Choroid plexus epithelial cell (primary cell): ENCODE data around the gene AHSP.

Experiments
- DNase-seq: peaks from one replicate; pipeline ENCODE4 v3.0.0-alpha.2; 2010; ENCODE audit warnings: low read depth
- H3K4me3 ChIP-seq: 2 replicates; pipeline ENCODE4 v1.5.1; 2011; ENCODE audit warnings: low read depth, mild to moderate bottlenecking, control low read depth, low read length, moderate library complexity
- CTCF ChIP-seq: conservative IDR thresholded peaks from 2 replicates; pipeline ENCODE4 v1.5.1; 2011; ENCODE audit warnings: low read depth, mild to moderate bottlenecking, control low read depth, inconsistent platforms, low read length, moderate library complexity

Gene AHSP

GRCh38 chr16:31489616-31490584, 37.8 kb upstream of the AHSP start:
- no peak for DNase-seq
- H3K4me3 ChIP-seq, result no peak overlapping the region
- no peak for TF ChIP-seq CTCF

GRCh38 chr16:31491778-31492418, 35.8 kb upstream of the AHSP start:
- no peak for TF ChIP-seq CTCF
- no peak for DNase-seq
- no peak overlapping the region for H3K4me3 ChIP-seq

- no peak overlapping the region for H3K4me3 ChIP-seq
- no peak for DNase-seq
- TF ChIP-seq CTCF, result no peak
Measured at GRCh38 chr16:31493506-31494125, 34.1 kb upstream of the AHSP start.

- TF ChIP-seq CTCF, result no peak
- H3K4me3 ChIP-seq, result no peak overlapping the region
- no peak for DNase-seq
Measured at GRCh38 chr16:31496670-31497069, 31.0 kb upstream of the AHSP start.

GRCh38 chr16:31498493-31498892, 29.2 kb upstream of the AHSP start:
- no peak for DNase-seq
- no peak for TF ChIP-seq CTCF
- H3K4me3 ChIP-seq, result no peak overlapping the region

- TF ChIP-seq CTCF, result no peak
- no peak for DNase-seq
- H3K4me3 ChIP-seq, result no peak overlapping the region
Measured at GRCh38 chr16:31499928-31500327, 27.8 kb upstream of the AHSP start.
